HUES64 (cell line): Measurements from ENCODE around the gene GLE1.

ENCODE experiments used
- H3K27ac ChIP-seq: 2 replicates; pipeline ENCODE4 v1.7.0; 2013; ENCODE audit warnings: low read depth, low read length, inconsistent platforms
- H3K27me3 ChIP-seq: 2 replicates; pipeline ENCODE4 v1.6.1; 2013; ENCODE audit warnings: mild to moderate bottlenecking, low read length; ENCODE audit not compliant: insufficient read depth
- H3K36me3 ChIP-seq: 2 replicates; pipeline ENCODE4 v1.6.1; 2013; ENCODE audit warnings: mild to moderate bottlenecking, low read length; ENCODE audit not compliant: insufficient read depth
- H3K4me1 ChIP-seq: 2 replicates; pipeline ENCODE4 v1.6.1; 2013; ENCODE audit warnings: mild to moderate bottlenecking, low read length, moderate library complexity; ENCODE audit not compliant: insufficient read depth
- H3K4me3 ChIP-seq: 2 replicates; pipeline ENCODE4 v1.5.1; 2013; ENCODE audit warnings: mild to moderate bottlenecking, low read length, moderate library complexity
- H3K9ac ChIP-seq: 2 replicates; pipeline ENCODE4 v1.6.1; 2013; ENCODE audit warnings: mild to moderate bottlenecking, low read depth, low read length
- H3K9me3 ChIP-seq: 2 replicates; pipeline ENCODE4 v1.6.1; 2013; ENCODE audit warnings: low read depth, low read length; ENCODE audit not compliant: insufficient read depth
- WGBS: fragments of 150-250, 120-280 bp; methylation state at CpG from one replicate; pipeline ENCODE4 v1.1.7; 2013; ENCODE audit warnings: missing lambda C conversion rate; 5-methylcytosine and 5-hydroxymethylcytosine counted together

GLE1 gene

DNA sequence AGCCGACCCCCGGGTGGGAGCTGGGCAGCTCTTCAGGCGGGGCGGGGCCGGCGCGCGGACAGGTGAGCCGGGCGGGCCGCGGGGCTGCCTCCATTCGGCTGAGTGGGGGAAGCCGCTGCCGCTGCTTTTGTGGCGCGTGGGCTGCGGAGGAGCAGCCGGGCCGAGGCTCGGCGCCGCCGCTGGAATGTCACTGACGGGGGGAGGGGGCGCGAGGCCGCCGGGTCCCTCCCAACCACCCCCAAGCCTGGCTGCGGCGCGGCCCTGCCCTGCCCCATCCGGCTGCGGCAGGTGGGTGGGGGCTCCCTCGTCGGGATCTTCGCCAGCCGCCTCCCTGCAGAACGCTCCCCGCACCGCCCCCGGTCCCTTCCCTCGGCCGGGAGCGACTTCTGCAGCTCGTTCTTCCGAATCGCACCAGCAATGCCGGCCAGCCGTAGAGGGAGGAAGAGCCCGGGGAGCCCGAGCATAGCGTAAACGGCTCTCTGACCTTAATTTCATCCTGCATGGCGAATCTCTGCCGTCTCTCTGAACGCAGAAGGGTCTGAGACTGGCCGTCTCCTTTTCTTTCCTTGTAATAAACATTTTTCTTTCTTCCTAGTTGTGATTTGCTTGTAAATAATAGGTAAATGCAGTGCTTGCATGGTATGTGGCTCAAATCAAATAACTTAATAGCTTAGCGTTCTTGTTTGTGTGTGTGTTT, 48.4 kb downstream of the GLE1 start:
- H3K4me1 ChIP-seq = peaks cover 43% of the 10 kb centered on the region
- H3K9me3 ChIP-seq = no peaks in the 10 kb centered on the region
- H3K4me3 ChIP-seq = peak overlapping the region; percentile 81
- peaks cover 8% of the 10 kb centered on the region; the same call in 1 of the 2 replicates for H3K27me3 ChIP-seq
- WGBS = under 1% methylated on average over 59 of the region's 59 CpGs
- peak overlapping the region; percentile 88 for H3K9ac ChIP-seq
- peak overlapping the region; percentile 86 for H3K27ac ChIP-seq
- no peaks in the 10 kb centered on the region for H3K36me3 ChIP-seq

DNA sequence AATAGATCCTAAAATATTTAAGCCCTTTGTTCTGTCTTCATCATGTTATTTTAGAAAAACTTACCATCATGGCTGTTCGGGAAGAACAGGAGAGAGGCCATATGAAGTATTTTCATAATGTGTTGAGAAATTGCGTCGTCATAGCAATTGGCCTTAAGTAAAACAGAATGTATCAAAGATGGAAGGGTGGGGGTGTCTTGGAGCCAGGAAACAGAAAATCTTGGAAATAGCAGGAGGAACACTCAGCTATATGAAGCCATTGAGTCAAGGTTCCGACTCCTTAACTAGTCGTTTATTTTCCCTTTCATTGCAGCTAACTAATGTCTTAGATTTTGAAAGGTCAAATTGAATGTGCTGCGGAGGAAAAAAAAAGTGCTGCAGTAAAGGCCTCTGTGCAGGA, 49.2 kb downstream of the GLE1 start:
- Histone ChIP-seq H3K9ac (peak overlapping the region; percentile 88; the same call in 1 of the 2 replicates), H3K4me1 (peaks cover 51% of the 10 kb centered on the region), H3K4me3 (peak overlapping the region; percentile 81), H3K36me3 (no peaks in the 10 kb centered on the region), H3K27ac (no peak overlapping the region), H3K27me3 (peaks cover 8% of the 10 kb centered on the region; the same call in 1 of the 2 replicates), H3K9me3 (no peaks in the 10 kb centered on the region)
- 37% methylated on average over 6 of the region's 6 CpGs for WGBS

DNA sequence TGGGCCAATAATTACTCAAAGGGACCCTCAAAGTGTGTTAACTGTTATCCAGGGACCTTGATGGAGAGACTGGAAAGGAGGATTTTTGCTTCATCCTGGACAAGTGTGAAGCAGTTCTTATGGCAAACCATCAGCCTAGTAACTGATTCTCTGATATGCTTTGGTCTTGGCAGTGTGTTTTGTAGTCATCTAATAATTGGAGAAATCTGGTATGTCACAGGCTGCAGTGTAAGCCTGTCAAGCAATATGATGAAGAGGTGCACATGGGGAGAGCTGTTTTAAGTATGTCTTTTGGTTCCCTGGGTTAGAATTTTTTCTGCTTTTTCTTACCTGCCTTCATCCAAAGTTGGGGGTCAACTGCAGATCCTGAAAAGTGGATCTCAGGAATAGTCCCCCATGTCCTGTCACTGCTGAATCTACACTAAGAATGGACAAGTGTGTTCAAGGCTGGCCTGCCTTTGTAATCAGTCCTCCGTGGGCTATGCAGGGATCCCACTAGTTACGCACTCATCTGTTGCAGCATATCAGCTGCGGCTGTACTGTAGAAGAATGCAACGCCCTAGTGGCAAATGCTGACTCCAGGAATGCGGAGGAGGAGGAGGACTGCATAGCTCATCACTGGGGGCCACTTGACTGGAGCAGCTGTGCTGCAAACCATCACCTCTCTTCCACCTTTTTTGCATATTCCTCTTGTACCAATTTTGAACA, 49.8 kb downstream of the GLE1 start:
- Histone ChIP-seq H3K4me3 (peak overlapping the region; percentile 81), H3K9me3 (no peaks in the 10 kb centered on the region), H3K36me3 (no peaks in the 10 kb centered on the region), H3K4me1 (peaks cover 53% of the 10 kb centered on the region), H3K9ac (peak overlapping the region; percentile 43; the same call in 1 of the 2 replicates), H3K27me3 (peaks cover 8% of the 10 kb centered on the region; the same call in 1 of the 2 replicates), H3K27ac (peak overlapping the region; percentile 50; the same call in 1 of the 2 replicates)
- 20% methylated on average over 5 of the region's 5 CpGs for WGBS

DNA sequence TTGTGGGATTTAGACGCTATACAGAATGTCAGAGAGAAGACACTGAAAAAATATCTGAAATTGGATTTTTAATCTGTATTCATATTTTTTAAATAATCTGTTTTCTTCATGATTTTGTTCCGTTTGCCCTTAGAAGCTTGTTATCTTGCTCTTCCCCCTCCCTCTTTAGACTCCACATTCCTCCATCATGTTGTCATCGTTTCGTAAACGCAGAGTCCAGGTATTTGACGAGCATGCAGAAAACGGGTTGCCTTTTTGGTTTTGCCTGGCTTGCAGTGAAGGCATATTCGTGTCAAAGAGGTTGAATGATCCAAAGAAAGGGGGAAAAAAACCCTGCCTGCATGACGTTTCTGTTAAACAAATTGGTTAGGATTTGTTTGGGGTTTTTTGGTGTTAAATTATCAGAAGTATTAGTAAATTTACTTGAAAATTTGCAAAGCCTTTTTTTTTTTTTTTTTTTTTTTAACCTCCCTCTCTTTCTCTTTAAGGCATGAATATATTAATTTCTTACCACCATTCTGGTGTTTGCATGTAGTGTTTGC, 50.7 kb downstream of the GLE1 start:
- peak overlapping the region; percentile 43; the same call in 1 of the 2 replicates for H3K9ac ChIP-seq
- 12% methylated on average over 8 of the region's 9 CpGs for WGBS
- H3K36me3 ChIP-seq = no peaks in the 10 kb centered on the region
- no peaks in the 10 kb centered on the region for H3K9me3 ChIP-seq
- peak overlapping the region; percentile 50; the same call in 1 of the 2 replicates for H3K27ac ChIP-seq
- H3K27me3 ChIP-seq = peaks cover 5% of the 10 kb centered on the region; the same call in 1 of the 2 replicates
- peak overlapping the region; percentile 81 for H3K4me3 ChIP-seq
- H3K4me1 ChIP-seq = peaks cover 53% of the 10 kb centered on the region

DNA sequence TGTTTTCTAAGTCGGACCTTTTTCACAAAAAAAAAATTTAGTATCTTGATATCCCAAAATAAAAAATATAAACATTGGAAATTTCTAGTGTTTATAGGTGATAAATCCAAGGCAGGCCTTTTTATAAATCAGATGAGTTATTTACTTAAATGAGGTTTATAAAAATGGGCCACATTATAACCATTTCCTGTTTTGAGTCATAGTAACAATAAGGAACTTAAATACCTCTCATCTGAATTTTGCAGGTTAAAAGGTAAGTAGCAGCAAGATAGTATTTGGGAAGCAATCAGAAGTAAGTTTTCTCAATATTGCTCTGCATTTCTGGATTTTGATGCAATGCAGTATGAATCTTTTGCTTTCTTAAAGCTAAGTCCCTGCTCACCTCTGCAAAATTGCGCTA, 51.8 kb downstream of the GLE1 start:
- H3K9me3 ChIP-seq = no peaks in the 10 kb centered on the region
- no peaks in the 10 kb centered on the region for H3K36me3 ChIP-seq
- no peak overlapping the region for H3K4me3 ChIP-seq
- H3K27me3 ChIP-seq = peaks cover 5% of the 10 kb centered on the region; the same call in 1 of the 2 replicates
- H3K27ac ChIP-seq = no peak overlapping the region
- H3K9ac ChIP-seq = no peak overlapping the region
- 100% methylated on average over 1 of the region's 2 CpGs for WGBS
- peaks cover 46% of the 10 kb centered on the region for H3K4me1 ChIP-seq

DNA sequence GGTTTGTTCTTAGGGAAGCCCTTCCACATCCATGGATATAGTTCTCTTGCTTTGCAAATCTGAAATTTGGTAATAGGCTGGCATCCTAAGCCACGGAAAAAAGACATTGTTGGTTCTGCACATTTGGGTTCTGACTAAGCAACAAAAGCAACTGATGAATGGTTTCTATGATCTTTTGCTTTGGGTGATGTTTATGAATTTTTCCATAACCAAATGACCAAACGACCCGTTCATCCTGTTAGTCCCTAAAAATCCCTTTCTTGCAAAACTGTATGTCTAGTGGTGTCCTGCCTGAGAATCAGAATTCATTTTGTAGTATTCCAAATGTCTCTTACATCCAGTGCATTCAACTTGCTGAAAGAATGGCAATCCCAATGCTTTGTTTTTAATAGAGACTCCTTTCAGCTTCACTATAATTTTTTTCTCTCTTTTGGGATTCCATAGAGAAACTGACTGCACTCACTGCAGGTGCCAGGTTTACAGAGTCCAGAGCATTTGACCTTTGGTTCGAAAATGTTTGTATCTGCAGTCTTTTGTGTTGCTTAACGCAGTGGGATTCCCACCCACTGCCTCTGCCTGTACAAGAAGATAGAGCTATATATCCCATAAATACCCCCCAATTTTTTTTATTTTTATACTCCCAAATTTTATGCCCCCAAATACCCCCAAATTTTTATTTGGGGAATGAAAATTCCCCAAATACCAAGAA, 52.6 kb downstream of the GLE1 start:
- H3K9ac ChIP-seq = no peak overlapping the region
- peaks cover 41% of the 10 kb centered on the region for H3K4me1 ChIP-seq
- H3K4me3 ChIP-seq = no peak overlapping the region
- H3K9me3 ChIP-seq = no peaks in the 10 kb centered on the region
- peaks cover 5% of the 10 kb centered on the region; the same call in 1 of the 2 replicates for H3K27me3 ChIP-seq
- H3K36me3 ChIP-seq = 0 out of 2 replicates have a peak, but pooled peaks cover under 1% of the 10 kb centered on the region
- no peak overlapping the region for H3K27ac ChIP-seq
- WGBS = 92% methylated on average over 5 of the region's 5 CpGs

DNA sequence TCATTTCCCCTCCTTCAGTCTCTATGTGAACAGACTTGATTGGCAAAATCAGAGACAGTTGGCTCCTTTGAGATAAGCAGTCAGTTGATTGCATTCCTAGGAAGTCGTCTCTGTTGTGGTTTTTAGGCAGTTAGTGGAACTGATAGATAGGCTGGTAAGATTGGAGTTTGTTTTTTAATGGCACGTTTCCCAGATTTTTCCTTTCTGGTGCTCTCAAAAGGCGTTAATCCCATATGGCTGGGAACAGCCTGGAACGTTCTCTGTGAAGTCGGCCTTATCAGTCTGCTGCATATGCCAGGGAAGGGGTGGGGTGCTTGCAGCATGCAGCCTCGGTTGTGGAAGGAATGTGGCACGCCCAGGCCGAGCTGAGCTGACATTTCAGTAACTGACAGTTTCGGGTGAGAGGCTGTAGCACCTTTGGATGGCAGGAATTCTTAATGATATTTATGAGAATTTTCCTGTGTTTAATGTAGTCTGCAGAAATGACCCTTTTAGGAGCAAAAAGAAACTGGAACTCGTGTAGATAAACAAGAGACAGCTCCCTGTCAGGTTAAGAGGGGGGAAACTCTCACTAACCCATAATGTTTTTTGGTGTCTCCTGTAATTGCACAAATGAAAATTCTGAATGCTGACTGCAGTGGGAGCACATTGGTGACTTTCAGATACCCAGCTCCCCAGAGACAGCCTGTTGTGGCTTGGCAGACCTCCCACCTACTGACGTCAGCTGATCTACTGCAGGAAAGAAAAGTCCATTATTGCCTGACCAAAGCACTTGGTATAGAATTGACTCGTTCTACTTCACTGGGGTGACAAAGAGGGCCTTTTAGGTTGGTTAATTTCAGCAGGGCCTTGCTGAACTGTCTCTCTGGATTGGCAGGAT, 54.2 kb downstream of the GLE1 start:
- peaks cover 37% of the 10 kb centered on the region for H3K4me1 ChIP-seq

DNA sequence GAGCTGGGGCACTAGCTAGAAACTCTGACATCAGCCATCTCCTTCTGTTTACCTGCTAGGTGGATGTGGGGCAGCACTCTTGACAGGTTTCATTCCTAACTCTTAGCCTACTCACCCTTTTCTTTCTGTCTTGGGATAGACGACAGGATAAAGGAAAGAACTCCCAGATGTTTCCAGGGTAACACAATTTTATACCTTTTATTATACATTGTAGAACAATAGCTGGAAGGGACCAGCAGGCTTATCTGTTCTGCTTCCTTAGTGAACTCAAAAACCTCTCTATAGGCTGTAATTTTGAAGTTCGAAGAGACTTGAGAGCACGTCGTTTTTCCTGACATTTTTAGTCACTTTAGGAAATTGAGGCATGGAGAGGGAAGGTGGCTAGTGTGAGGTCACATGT, 61.1 kb downstream of the GLE1 start:
- no peaks in the 10 kb centered on the region for H3K9me3 ChIP-seq
- no peak overlapping the region for H3K4me3 ChIP-seq
- WGBS = 94% methylated on average over 4 of the region's 4 CpGs
- no peaks in the 10 kb centered on the region for H3K27me3 ChIP-seq
- H3K9ac ChIP-seq = no peak overlapping the region
- no peak overlapping the region for H3K27ac ChIP-seq
- H3K36me3 ChIP-seq = peaks cover 40% of the 10 kb centered on the region
- no peaks in the 10 kb centered on the region for H3K4me1 ChIP-seq

More for the DNA sequence above, 54.2 kb downstream of the GLE1 start:
- peaks cover 3% of the 10 kb centered on the region; the same call in 1 of the 2 replicates for H3K36me3 ChIP-seq
- no peak overlapping the region for H3K27ac ChIP-seq
- no peak overlapping the region for H3K4me3 ChIP-seq
- no peaks in the 10 kb centered on the region for H3K9me3 ChIP-seq
- peaks cover 2% of the 10 kb centered on the region; the same call in 1 of the 2 replicates for H3K27me3 ChIP-seq
- whole genome bisulfite sequencing = 57% methylated on average over 12 of the region's 12 CpGs
- no peak overlapping the region for H3K9ac ChIP-seq

DNA sequence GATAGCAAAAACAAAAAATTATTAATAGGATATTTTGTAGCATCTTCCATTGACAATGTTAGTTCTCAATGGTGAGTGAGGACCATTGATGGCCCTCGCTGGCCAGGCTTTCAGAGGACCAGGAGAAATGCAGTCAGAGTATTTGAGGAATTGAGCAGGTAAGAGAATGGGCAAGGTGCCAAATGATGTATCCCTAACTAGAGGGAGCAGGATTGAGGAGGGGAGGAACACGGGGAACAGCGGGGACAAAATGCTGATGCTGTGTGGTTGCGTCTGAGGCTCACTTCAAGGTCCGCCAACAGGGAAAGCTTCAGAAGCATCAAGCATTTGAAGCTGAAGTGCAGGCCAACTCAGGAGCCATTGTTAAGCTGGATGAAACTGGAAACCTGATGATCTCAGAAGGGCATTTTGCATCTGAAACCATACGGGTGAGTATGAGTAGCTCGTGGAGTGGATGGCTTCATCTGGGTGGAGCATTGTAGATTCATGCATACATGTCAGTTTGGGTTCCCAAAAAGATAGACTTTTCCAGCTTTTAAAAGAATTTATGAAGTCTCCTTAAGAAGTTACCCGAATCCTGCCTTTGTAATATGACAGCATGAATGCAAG, 64.1 kb downstream of the GLE1 start:
- no peak overlapping the region for H3K27ac ChIP-seq
- 77% methylated on average over 8 of the region's 8 CpGs for WGBS

DNA sequence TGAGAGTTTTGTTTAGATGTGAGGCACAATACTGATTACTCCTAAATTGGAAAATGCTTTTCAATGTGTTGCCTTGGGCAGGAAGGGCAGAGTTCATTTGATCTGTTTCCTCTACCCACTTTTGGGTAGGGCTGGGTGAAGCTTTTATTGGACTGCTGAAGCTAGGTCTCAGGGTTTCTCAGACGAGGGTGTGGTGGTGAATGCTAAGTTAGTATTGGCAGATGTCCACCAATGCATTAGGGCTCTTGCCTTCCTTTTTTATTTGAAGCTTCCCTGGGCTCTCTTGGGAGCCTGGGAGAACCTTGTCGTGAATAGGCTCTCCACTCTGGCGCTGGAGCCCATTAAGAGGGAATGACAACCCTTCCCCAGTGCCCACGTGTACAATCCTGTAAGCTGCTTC, 71.0 kb downstream of the GLE1 start:
- H3K9me3 ChIP-seq = no peaks in the 10 kb centered on the region
- no peaks in the 10 kb centered on the region for H3K27me3 ChIP-seq
- H3K36me3 ChIP-seq = peaks cover 81% of the 10 kb centered on the region
- H3K27ac ChIP-seq = no peak overlapping the region
- no peak overlapping the region for H3K4me3 ChIP-seq
- 97% methylated on average over 4 of the region's 4 CpGs for WGBS
- H3K4me1 ChIP-seq = no peaks in the 10 kb centered on the region
- no peak overlapping the region for H3K9ac ChIP-seq

More for the DNA sequence above, 64.1 kb downstream of the GLE1 start:
- no peak overlapping the region for H3K4me3 ChIP-seq
- no peaks in the 10 kb centered on the region for H3K27me3 ChIP-seq
- H3K36me3 ChIP-seq = peaks cover 52% of the 10 kb centered on the region
- no peaks in the 10 kb centered on the region for H3K4me1 ChIP-seq
- no peaks in the 10 kb centered on the region for H3K9me3 ChIP-seq
- H3K9ac ChIP-seq = no peak overlapping the region
